GM19023 (cell line): ENCODE measurements around the gene RBP3.

Experiments
- ATAC-seq: cut with Tn5 transposase; IDR thresholded peaks from one replicate; pipeline ENCODE4 v1.9.1; 2021; ENCODE audit warnings: mild to moderate bottlenecking, moderate library complexity; ENCODE audit not compliant: unreplicated experiment

Gene RBP3

GRCh38 chr10:47388879-47389278 is 40.7 kb downstream of the RBP3 start:
- ATAC-seq: no peak

- no peak for ATAC-seq
These were observed 41.5 kb downstream of the RBP3 start for GRCh38 chr10:47389619-47390018.

- ATAC-seq: no peak
These were observed 48.2 kb downstream of the RBP3 start for GRCh38 chr10:47396311-47396717.

GRCh38 chr10:47397256-47397655 is 49.1 kb downstream of the RBP3 start:
- no peak for ATAC-seq

- ATAC-seq: no peak
These were observed 52.1 kb downstream of the RBP3 start for GRCh38 chr10:47400251-47400650.

GRCh38 chr10:47400786-47401185 is 52.6 kb downstream of the RBP3 start:
- no peak for ATAC-seq

GRCh38 chr10:47401210-47401609 is 53.0 kb downstream of the RBP3 start:
- ATAC-seq: no peak

- ATAC-seq: no peak
These were observed 53.9 kb downstream of the RBP3 start for GRCh38 chr10:47401874-47402640.

- ATAC-seq: no peak
These were observed 54.6 kb downstream of the RBP3 start for GRCh38 chr10:47402641-47403301.

GRCh38 chr10:47403446-47404318 is 55.5 kb downstream of the RBP3 start:
- no peak for ATAC-seq

GRCh38 chr10:47404446-47404845 is 56.3 kb downstream of the RBP3 start:
- no peak for ATAC-seq

- no peak for ATAC-seq
These were observed 56.8 kb downstream of the RBP3 start for GRCh38 chr10:47404937-47405336.

GRCh38 chr10:47405857-47406547 is 57.8 kb downstream of the RBP3 start:
- no peak for ATAC-seq

GRCh38 chr10:47406548-47406869 is 58.3 kb downstream of the RBP3 start:
- no peak for ATAC-seq

- ATAC-seq: no peak
These were observed 58.9 kb downstream of the RBP3 start for GRCh38 chr10:47406870-47407691.
